BLaER1 (cell line): ENCODE results near the gene ZNF177.
"Not testable (repeated sequence)": the region's sequence is repeated elsewhere in the genome, so short reads cannot be mapped to it uniquely, and the experiment has no call there.

Source experiments
- H3K27ac ChIP-seq: shearing (Covaris generic); formaldehyde crosslinking; 2 replicates; pipeline ENCODE4 v1.8.1; 2022
- H3K27me3 ChIP-seq: shearing (Covaris generic); formaldehyde crosslinking; 2 replicates; pipeline ENCODE4 v1.8.1; 2022
- H3K36me3 ChIP-seq: shearing (Covaris generic); formaldehyde crosslinking; 2 replicates; pipeline ENCODE4 v1.8.1; 2022
- H3K4me1 ChIP-seq: shearing (Covaris generic); formaldehyde crosslinking; 2 replicates; pipeline ENCODE4 v1.8.1; 2022
- H3K4me2 ChIP-seq: shearing (Covaris generic); formaldehyde crosslinking; 2 replicates; pipeline ENCODE4 v1.8.1; 2022
- H3K4me3 ChIP-seq: shearing (Covaris generic); formaldehyde crosslinking; 2 replicates; pipeline ENCODE4 v1.8.1; 2022
- H3K9ac ChIP-seq: shearing (Covaris generic); formaldehyde crosslinking; 2 replicates; pipeline ENCODE4 v1.8.1; 2022
- H3K9me3 ChIP-seq: shearing (Covaris generic); formaldehyde crosslinking; 2 replicates; pipeline ENCODE4 v1.8.1; 2022
- H4K20me1 ChIP-seq: shearing (Covaris generic); formaldehyde crosslinking; 2 replicates; pipeline ENCODE4 v1.8.1; 2022
- Cebpa-rat ChIP-seq: shearing (Covaris generic); IDR thresholded peaks from 2 replicates; pipeline ENCODE4 v1.8.1; 2022

The ZNF177 gene

GRCh38 chr19:9362905-9363304, at the start of gene ZNF177:
Gene ZNF177, plus strand, starts transcription at chr19:9363013. Its CDS starts 15,299 bp downstream, at chr19:9378312.
- peaks cover 86% of the 10 kb centered on the region for H3K9me3 ChIP-seq
- peaks cover 75% of the 10 kb centered on the region for H3K36me3 ChIP-seq
- no peak within 1 kb of the TSS for H3K9ac ChIP-seq
- no peak within 1 kb of the TSS for H3K4me2 ChIP-seq
- no peaks in the 10 kb centered on the region for H3K27me3 ChIP-seq
- H3K27ac ChIP-seq = no peak within 1 kb of the TSS
- no peaks in the 10 kb centered on the region for H4K20me1 ChIP-seq
- H3K4me1 ChIP-seq = no peaks in the 10 kb centered on the region
- no peak within 1 kb of the TSS for H3K4me3 ChIP-seq
- TF ChIP-seq Cebpa-rat = no peak

GRCh38 chr19:9313756-9314155, 49.1 kb upstream of the ZNF177 start:
- peaks cover 23% of the 10 kb centered on the region for H3K9me3 ChIP-seq
- H3K4me1 ChIP-seq = peaks cover 4% of the 10 kb centered on the region
- H3K27me3 ChIP-seq = no peaks in the 10 kb centered on the region
- no peak overlapping the region for H3K4me2 ChIP-seq
- no peaks in the 10 kb centered on the region for H4K20me1 ChIP-seq
- H3K9ac ChIP-seq = no peak overlapping the region
- H3K4me3 ChIP-seq = no peak overlapping the region
- no peak overlapping the region for H3K27ac ChIP-seq
- H3K36me3 ChIP-seq = no peaks in the 10 kb centered on the region
- no peak for TF ChIP-seq Cebpa-rat

- H3K9me3 ChIP-seq = peaks cover 38% of the 10 kb centered on the region
- no peak overlapping the region for H3K4me2 ChIP-seq
- no peak overlapping the region for H3K27ac ChIP-seq
- H3K9ac ChIP-seq = no peak overlapping the region
- H3K4me3 ChIP-seq = no peak overlapping the region
- TF ChIP-seq Cebpa-rat = no peak
- H4K20me1 ChIP-seq = no peaks in the 10 kb centered on the region
- peaks cover 15% of the 10 kb centered on the region for H3K4me1 ChIP-seq
- H3K27me3 ChIP-seq = no peaks in the 10 kb centered on the region
- H3K36me3 ChIP-seq = peaks cover 12% of the 10 kb centered on the region
Measured at GRCh38 chr19:9321338-9321737, 41.5 kb upstream of the ZNF177 start.

GRCh38 chr19:9321756-9322155, 41.1 kb upstream of the ZNF177 start:
- H3K4me1 ChIP-seq = peaks cover 15% of the 10 kb centered on the region
- H3K4me3 ChIP-seq, H3K27me3 ChIP-seq, H3K9ac ChIP-seq, H3K27ac ChIP-seq, H4K20me1 ChIP-seq, H3K4me2 ChIP-seq: not testable (repeated sequence)
- peaks cover 14% of the 10 kb centered on the region for H3K36me3 ChIP-seq
- peaks cover 38% of the 10 kb centered on the region for H3K9me3 ChIP-seq

- H3K27me3 ChIP-seq, H3K4me3 ChIP-seq, H3K9ac ChIP-seq, H3K27ac ChIP-seq, H4K20me1 ChIP-seq, H3K4me2 ChIP-seq: not testable (repeated sequence)
- H3K4me1 ChIP-seq = peaks cover 15% of the 10 kb centered on the region
- peaks cover 40% of the 10 kb centered on the region for H3K9me3 ChIP-seq
- peaks cover 18% of the 10 kb centered on the region for H3K36me3 ChIP-seq
Measured at GRCh38 chr19:9322201-9322600, 40.6 kb upstream of the ZNF177 start.

- H3K9me3 ChIP-seq = peaks cover 53% of the 10 kb centered on the region
- H3K27ac ChIP-seq = peak overlapping the region; percentile 84
- H3K9ac ChIP-seq = peak overlapping the region; percentile 85
- H3K36me3 ChIP-seq = peaks cover 31% of the 10 kb centered on the region
- peak overlapping the region; percentile 81 for H3K4me3 ChIP-seq
- H3K4me2 ChIP-seq = peak overlapping the region; percentile 71
- peaks cover 15% of the 10 kb centered on the region for H3K4me1 ChIP-seq
- no peak for TF ChIP-seq Cebpa-rat
- no peaks in the 10 kb centered on the region for H4K20me1 ChIP-seq
- H3K27me3 ChIP-seq = no peaks in the 10 kb centered on the region
Measured at GRCh38 chr19:9323557-9323918, 39.3 kb upstream of the ZNF177 start.

GRCh38 chr19:9323919-9324583, 38.8 kb upstream of the ZNF177 start, which contains the start of gene ZNF559:
Gene ZNF559, plus strand, starts transcription at chr19:9324179. Its CDS starts 14,371 bp downstream, at chr19:9338550.
- no peak for TF ChIP-seq Cebpa-rat
- Histone ChIP-seq H3K4me2 (peak within 1 kb of the TSS; percentile 86), H4K20me1 (no peaks in the 10 kb centered on the region), H3K36me3 (peaks cover 36% of the 10 kb centered on the region), H3K27ac (peak within 1 kb of the TSS; percentile 84), H3K4me1 (peaks cover 15% of the 10 kb centered on the region), H3K9me3 (peaks cover 58% of the 10 kb centered on the region), H3K9ac (peak within 1 kb of the TSS; percentile 85), H3K27me3 (no peaks in the 10 kb centered on the region), H3K4me3 (peak within 1 kb of the TSS; percentile 81)

- H3K4me3 ChIP-seq = peak overlapping the region; percentile 81
- peak overlapping the region; percentile 84 for H3K27ac ChIP-seq
- peak overlapping the region; percentile 85 for H3K9ac ChIP-seq
- H3K9me3 ChIP-seq = peaks cover 64% of the 10 kb centered on the region
- peak overlapping the region; percentile 86 for H3K4me2 ChIP-seq
- H3K36me3 ChIP-seq = peaks cover 40% of the 10 kb centered on the region
- peaks cover 15% of the 10 kb centered on the region for H3K4me1 ChIP-seq
- H4K20me1 ChIP-seq = no peaks in the 10 kb centered on the region
- TF ChIP-seq Cebpa-rat = no peak
- H3K27me3 ChIP-seq = no peaks in the 10 kb centered on the region
Measured at GRCh38 chr19:9324584-9324962, 38.2 kb upstream of the ZNF177 start.

- H3K27me3 ChIP-seq = no peaks in the 10 kb centered on the region
- peaks cover 94% of the 10 kb centered on the region for H3K36me3 ChIP-seq
- TF ChIP-seq Cebpa-rat = no peak
- no peak overlapping the region for H3K4me2 ChIP-seq
- H3K9me3 ChIP-seq = peaks cover 100% of the 10 kb centered on the region
- no peak overlapping the region for H3K27ac ChIP-seq
- H4K20me1 ChIP-seq = no peaks in the 10 kb centered on the region
- no peak overlapping the region for H3K9ac ChIP-seq
- H3K4me1 ChIP-seq = peaks cover 4% of the 10 kb centered on the region
- H3K4me3 ChIP-seq = peak overlapping the region; percentile 38; the same call in 1 of the 2 replicates
Measured at GRCh38 chr19:9329999-9330398, 32.8 kb upstream of the ZNF177 start.

- Histone ChIP-seq H3K27ac (no peak overlapping the region), H3K4me1 (no peaks in the 10 kb centered on the region), H3K9ac (no peak overlapping the region), H3K27me3 (no peaks in the 10 kb centered on the region), H3K36me3 (peaks cover 93% of the 10 kb centered on the region), H3K9me3 (peaks cover 98% of the 10 kb centered on the region), H4K20me1 (no peaks in the 10 kb centered on the region), H3K4me3 (peak overlapping the region; percentile 35), H3K4me2 (no peak overlapping the region)
- no peak for TF ChIP-seq Cebpa-rat
Measured at GRCh38 chr19:9342610-9343304, 20.1 kb upstream of the ZNF177 start.
